Measurements from ENCODE around the gene ARID4B. TPM values are rescaled to one million over a fixed set of nuclear protein-coding genes. Genes with fewer than 3 reads are reported as not detected.

The ARID4B gene
- total and polyA plus RNA-seq, 2 of the 13 experiments (the other 11 are each of a cell fraction or from before 2014, with no cell fraction given) = 9.7 to 24.6 TPM

DNA sequence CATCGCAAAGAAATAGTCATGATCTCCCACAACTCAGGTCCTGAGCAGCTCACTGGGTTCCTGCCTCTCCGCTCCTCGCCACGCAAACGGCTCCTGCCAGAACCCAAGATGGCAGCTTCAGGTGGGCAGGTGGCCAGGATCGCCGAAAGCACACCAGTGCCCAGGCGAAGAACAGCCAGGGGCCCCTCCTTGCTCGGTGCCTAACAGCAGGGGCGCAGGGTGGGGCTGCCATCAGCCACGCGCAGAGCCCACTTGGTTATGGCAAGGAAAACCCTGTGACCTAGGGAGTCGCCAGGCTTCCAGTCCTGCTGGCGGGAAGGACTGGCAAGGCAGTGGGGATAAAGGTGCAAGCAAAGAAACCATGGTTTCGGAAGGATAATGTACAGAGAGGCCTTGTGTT lies 47.5 kb downstream of the ARID4B start (continued):
- TF ChIP-seq ZNF646 (CRISPR knock-in tag; IDR thresholded peaks at IDR 0.05) = no peak

DNA sequence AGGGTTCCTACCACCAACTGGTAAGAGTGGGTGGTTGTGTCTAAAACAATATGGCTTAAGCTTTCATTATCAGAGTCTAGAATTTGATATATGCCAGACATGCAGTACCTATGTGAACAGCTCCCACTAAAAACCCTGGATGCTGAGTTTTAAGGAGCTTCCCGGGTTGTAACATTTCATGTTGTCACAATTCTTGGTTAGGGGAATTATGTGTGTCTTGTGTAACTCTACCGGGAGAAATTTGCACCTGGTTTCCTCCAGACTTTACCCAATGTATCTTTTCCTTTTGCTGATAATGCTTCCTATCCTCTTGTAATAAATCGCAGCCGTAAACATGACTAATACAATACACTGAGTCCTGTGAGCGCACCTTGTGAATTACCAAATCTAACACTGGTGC lies 48.3 kb downstream of the ARID4B start:
- Histone ChIP-seq H4K20me1 (ENCODE audit: insufficient read depth, low read length) (peaks cover 55% of the 10 kb centered on the region), H3K9me3 (ENCODE audit: low read length) (no peaks in the 10 kb centered on the region), H3K9ac (ENCODE audit: insufficient read depth, low read depth, low read length) (no peak overlapping the region), H3K4me1 (ENCODE audit: insufficient read depth, low read length) (no peaks in the 10 kb centered on the region), H2AFZ (ENCODE audit: low read length) (no peak overlapping the region), H3K27me3 (ENCODE audit: control insufficient read depth in 1 of 2, insufficient read depth in 2 of 2, low read length in 2 of 2) (no peaks in the 10 kb centered on the region), H3K79me2 (ENCODE audit: insufficient read depth, low read length) (peaks cover 95% of the 10 kb centered on the region), H3K4me3 (replicated peaks in 1 of 3; ENCODE audit: insufficient read depth in 1 of 3, low read depth in 2 of 3, low read length in 3 of 3) (no peak overlapping the region), H3K27ac (ENCODE audit: extremely low read length, insufficient read depth, low read length) (no peak overlapping the region), H3K36me3 (replicated peaks in 1 of 2; ENCODE audit: control insufficient read depth in 1 of 2, insufficient read depth in 2 of 2, low read length in 2 of 2) (peaks cover 0 to 3% of the 10 kb centered on the region in 2 experiments; a peak in 3 of 5 replicates), H3K4me2 (ENCODE audit: low read depth, low read length) (no peak overlapping the region)
- ATAC-seq = no peak
- intact Hi-C loops (cut with micrococcal nuclease; ENCODE audit: unreplicated experiment) = no loop called here
- TF ChIP-seq ZNF766 (CRISPR knock-in tag; IDR thresholded peaks at IDR 0.05; ENCODE audit: borderline replicate concordance) = no peak
- WGBS (ENCODE audit: low lambda C conversion rate) = 100% methylated on average over 5 of the region's 5 CpGs
- ChIA-PET POLR2A (no interaction called here), CTCF (ENCODE audit: low intra/inter-chr PET ratio, low total read pairs) (no interaction called here)
- in situ Hi-C loops (cut with HindIII; ENCODE audit: extremely low pct_ligation_motif_present, low pct_unique_long_range_greater_than_20kb) = no loop called here
- FAIRE-seq = no peak
- no TSS peak for BruUV-seq (replicated peaks)
- DNase-seq (ENCODE audit: low spot score) = no peak

Data from HepG2 (cell line).